Measurements from ENCODE around the gene PCDHAC2.

PCDHAC2 gene

GRCh38 chr5:141007791-141008190, 41.5 kb downstream of the PCDHAC2 start:
- ChIA-PET CTCF (no interaction called here), POLR2A (no interaction called here)
- no peak for TF ChIP-seq L3MBTL2 (conservative IDR thresholded peaks at IDR 0.05)
- TF ChIP-seq FOXM1 (IDR thresholded peaks at IDR 0.05; ENCODE audit: borderline replicate concordance), result no peak
- no peak for TF ChIP-seq SUZ12 (IDR thresholded peaks at IDR 0.05)
- no peak for TF ChIP-seq ARNT (IDR thresholded peaks at IDR 0.05)
- no peak for TF ChIP-seq CTBP1 (IDR thresholded peaks at IDR 0.05; ENCODE audit: borderline replicate concordance)
- no peak for TF ChIP-seq NFRKB (IDR thresholded peaks at IDR 0.05)
- TF ChIP-seq LEF1 (IDR thresholded peaks at IDR 0.05; ENCODE audit: borderline replicate concordance), result no peak
- no peak for TF ChIP-seq PKNOX1 (IDR thresholded peaks at IDR 0.05)
- TF ChIP-seq HDGF (IDR thresholded peaks at IDR 0.05; ENCODE audit: borderline replicate concordance), result no peak
- no peak for TF ChIP-seq FOXK2 (IDR thresholded peaks at IDR 0.05)
- TF ChIP-seq SP1 (IDR thresholded peaks at IDR 0.05), result no peak
- no peak for TF ChIP-seq TARDBP (IDR thresholded peaks at IDR 0.05)
- TF ChIP-seq ZNF384 (IDR thresholded peaks at IDR 0.05), result no peak
- TF ChIP-seq BHLHE40 (IDR thresholded peaks at IDR 0.05; ENCODE audit: borderline replicate concordance), result no peak
- no peak for TF ChIP-seq FOXA1 (IDR thresholded peaks at IDR 0.05)
- DNase-seq (ENCODE audit: extremely low spot score), result no peak

DNA sequence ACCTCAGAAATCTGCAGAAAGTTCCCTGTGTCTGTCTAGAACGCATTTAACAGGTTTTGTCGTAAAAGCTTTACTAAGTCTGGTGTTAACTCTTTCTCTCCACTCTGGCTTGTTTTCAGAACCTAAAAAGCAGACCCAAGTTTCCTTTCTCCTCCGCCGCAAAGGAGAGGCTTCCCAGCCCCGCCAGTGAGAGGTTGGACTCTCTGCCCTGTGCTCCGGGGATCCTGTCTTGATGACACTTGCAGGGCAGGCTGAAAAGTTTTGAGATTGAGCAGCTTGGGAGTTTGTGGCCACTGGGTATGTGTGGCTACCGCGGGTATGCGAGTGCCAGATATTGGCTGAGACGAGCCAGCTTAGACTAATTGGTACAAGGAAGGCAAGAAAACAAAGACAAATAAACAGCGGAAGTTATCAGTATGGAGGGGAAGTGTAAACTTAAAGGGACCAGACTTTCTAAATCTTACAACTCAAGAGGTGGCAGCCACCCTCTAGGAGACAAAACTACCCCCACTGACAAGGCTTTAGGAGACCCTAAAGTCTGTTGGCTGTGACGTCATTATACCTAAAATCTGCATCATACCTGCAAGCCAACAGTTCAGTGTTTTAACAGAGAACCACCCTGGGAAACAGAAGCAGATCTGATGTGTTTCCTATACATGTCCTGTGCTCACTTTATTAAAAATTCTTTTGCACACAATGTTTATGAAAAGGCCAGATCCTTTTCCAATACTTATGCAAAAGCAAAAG, 43.9 kb downstream of the PCDHAC2 start:
- no peak for DNase-seq (ENCODE audit: extremely low spot score)
- ChIA-PET CTCF (no interaction called here), POLR2A (no interaction called here)
- TF ChIP-seq ELF4 (IDR thresholded peaks at IDR 0.05), result no peak

- TF ChIP-seq PKNOX1 (IDR thresholded peaks at IDR 0.05) (no peak), SUZ12 (IDR thresholded peaks at IDR 0.05) (no peak), ARNT (IDR thresholded peaks at IDR 0.05) (no peak), ELF4 (IDR thresholded peaks at IDR 0.05) (no peak), L3MBTL2 (conservative IDR thresholded peaks at IDR 0.05) (no peak), NFRKB (IDR thresholded peaks at IDR 0.05) (no peak), CTBP1 (IDR thresholded peaks at IDR 0.05; ENCODE audit: borderline replicate concordance) (no peak), BHLHE40 (IDR thresholded peaks at IDR 0.05; ENCODE audit: borderline replicate concordance) (no peak), HDGF (IDR thresholded peaks at IDR 0.05; ENCODE audit: borderline replicate concordance) (no peak), FOXK2 (IDR thresholded peaks at IDR 0.05) (no peak), LEF1 (IDR thresholded peaks at IDR 0.05; ENCODE audit: borderline replicate concordance) (no peak), FOXM1 (IDR thresholded peaks at IDR 0.05; ENCODE audit: borderline replicate concordance) (no peak), SP1 (IDR thresholded peaks at IDR 0.05) (no peak), FOXA1 (IDR thresholded peaks at IDR 0.05) (no peak), ZNF384 (IDR thresholded peaks at IDR 0.05) (no peak), TARDBP (IDR thresholded peaks at IDR 0.05) (no peak)
- DNase-seq (ENCODE audit: extremely low spot score), result no peak
- POLR2A ChIA-PET, result no interaction called here
- CTCF ChIA-PET, result interaction anchor here (0.8 kb wide), 1 partner anchor 91 kb away, joined by 3 read pairs; no protein-coding TSS in a partner anchor
These were observed 51.7 kb downstream of the PCDHAC2 start for GRCh38 chr5:141017943-141018342.

Data from HEK293T (cell line).